Measurements from ENCODE around the gene UBE2G1. TPM values are rescaled to one million over a fixed set of nuclear protein-coding genes. Genes with fewer than 3 reads are reported as not detected.

The UBE2G1 gene
- 24.6 and 27.1 TPM in 2 replicates for total RNA-seq

GRCh38 chr17:4366327-4367063, at the start of gene UBE2G1:
Gene UBE2G1 (minus strand): TSS chr17:4366675. CDS start chr17:4366316, 359 bp downstream.

GRCh38 chr17:4263282-4264215, 102.9 kb downstream of the UBE2G1 start, which contains the start of gene ANKFY1:
Gene ANKFY1 (minus strand): TSS chr17:4263979. CDS start chr17:4263941, 38 bp downstream.

Other genes with a start within 250 kb of the UBE2G1 start
- 29.5 and 36.3 TPM in 2 replicates for gene ZZEF1, start 223.6 kb downstream of the UBE2G1 start, total RNA-seq
- gene CYB5D2, start 223.5 kb downstream of the UBE2G1 start, total RNA-seq, result 25.6 and 26.7 TPM in 2 replicates
- 49.6 and 49.8 TPM in 2 replicates for gene ANKFY1, start 102.7 kb downstream of the UBE2G1 start, total RNA-seq
- gene SPNS3, start 67.3 kb upstream of the UBE2G1 start, total RNA-seq, result not detected in 2 replicates
- 0.11 TPM in 1 of 2 replicates, not detected in the other for gene SPNS2, start 132.2 kb upstream of the UBE2G1 start, total RNA-seq
- gene MYBBP1A, start 188.7 kb upstream of the UBE2G1 start, total RNA-seq, result 52.6 and 60.8 TPM in 2 replicates
- not detected in 2 replicates for gene GGT6, start 193.9 kb upstream of the UBE2G1 start, total RNA-seq
- under 0.01 TPM in 1 of 2 replicates, not detected in the other for gene SMTNL2, start 217.9 kb upstream of the UBE2G1 start, total RNA-seq